HCT116 (cell line): ENCODE results near the gene AHRR. TPM values are rescaled to one million over a fixed set of nuclear protein-coding genes. Genes with fewer than 3 reads are reported as not detected.

Experiments
- ATAC-seq: fragments of 200-7000 bp; cut with Tn5 transposase; 2 replicates; pipeline ENCODE4 v1.9.1; 2020; ENCODE audit warnings: mild to moderate bottlenecking, moderate library complexity
- BruUV-seq: library from RNA; stranded (reverse); fragments of 400-500 nt; replicated peaks from 2 replicates; lab custom pipeline; 2021; lab: Mats Ljungman, UMichigan
- CTCF ChIA-PET: fragments of 300-600 bp; sonication (Branson Sonifier 250); formaldehyde crosslinking; loops from one replicate; lab custom pipeline; 2021; ENCODE audit warnings: antibody characterized with exemption; lab: Charles Lee
- POLR2A ChIA-PET: fragments of 300-600, 350-600 bp; sonication (Branson Sonifier 250); formaldehyde crosslinking; loops from one replicate; lab custom pipeline; 2021; ENCODE audit warnings: antibody characterized with exemption; lab: Charles Lee
- RAD21 ChIA-PET, 2 experiments: fragments of 300-600 bp; sonication (Branson Sonifier 250); formaldehyde crosslinking; loops; one replicate each; lab custom pipeline; 2023; ENCODE audit warnings: low total read pairs in 2 of 2; ENCODE audit not compliant: uncharacterized antibody in 2 of 2, unreplicated experiment in 2 of 2, low non-redundant PET in 1 of 2; lab: Charles Lee
- DNase-seq: peaks from one replicate; pipeline ENCODE4 v3.0.0-alpha.2; 2010; ENCODE audit warnings: low read depth, low spot score
- H2AFZ ChIP-seq: fragments of 200-600 bp; shearing (Covaris generic), sonication (generic); 2 replicates; pipeline ENCODE4 v1.6.1; 2017; ENCODE audit warnings: low read depth, mixed run types, mixed read lengths, antibody characterized with exemption, low read length; ENCODE audit not compliant: poor library complexity, severe bottlenecking
- H3K27ac ChIP-seq: 2 replicates; pipeline ENCODE4 v1.5.1; 2012; ENCODE audit warnings: low read depth, low read length
- H3K27me3 ChIP-seq: fragments of 200-600 bp; sonication (generic); 2 replicates; pipeline ENCODE4 v1.6.1; 2016; ENCODE audit warnings: mixed run types, low read length, mixed read lengths; ENCODE audit not compliant: insufficient read depth
- H3K36me3 ChIP-seq, 2 experiments: fragments of 200-500 bp in 1 of 2; fragments of 200-600 bp in 1 of 2; sonication (Bioruptor generic) in 1 of 2; sonication (generic) in 1 of 2; 2 replicates each; pipeline versions ENCODE4 v1.5.1 to v1.6.1; 2014 to 2016; ENCODE audit warnings: low read length in 2 of 2, inconsistent platforms in 1 of 2, mixed read lengths in 1 of 2, mixed run types in 1 of 2; ENCODE audit not compliant: insufficient read depth in 2 of 2, control insufficient read depth in 1 of 2
- H3K4me1 ChIP-seq, 2 experiments: fragments of 200-600 bp in 1 of 2; sonication (generic) in 1 of 2; 2 replicates each; pipeline versions ENCODE4 v1.5.1 to v1.6.1; 2012 to 2017; ENCODE audit warnings: low read length in 2 of 2, inconsistent platforms in 1 of 2, mild to moderate bottlenecking in 1 of 2, mixed read lengths in 1 of 2, mixed run types in 1 of 2, moderate library complexity in 1 of 2; ENCODE audit not compliant: insufficient read depth in 2 of 2, control insufficient read depth in 1 of 2
- H3K4me2 ChIP-seq: fragments of 200-600 bp; sonication (generic); 2 replicates; pipeline ENCODE4 v1.6.1; 2017; ENCODE audit warnings: mixed run types, low read length, mixed read lengths
- H3K4me3 ChIP-seq, 2 experiments: fragments of 200-600 bp in 1 of 2; sonication (generic) in 1 of 2; replicated peaks in 1 of 2; 2 replicates each; pipeline ENCODE4 v1.5.1; 2011 to 2016; ENCODE audit warnings: low read length in 2 of 2, control low read depth in 1 of 2, low read depth in 1 of 2, mild to moderate bottlenecking in 1 of 2, mixed read lengths in 1 of 2, mixed run types in 1 of 2
- H3K79me2 ChIP-seq: fragments of 200-600 bp; sonication (generic); 2 replicates; pipeline ENCODE4 v1.6.1; 2017; ENCODE audit warnings: mild to moderate bottlenecking, mixed run types, low read length, moderate library complexity, mixed read lengths; ENCODE audit not compliant: insufficient read depth
- H3K9ac ChIP-seq: fragments of 200-600 bp; sonication (generic); 2 replicates; pipeline ENCODE4 v1.6.1; 2016; ENCODE audit warnings: low read length, mixed read lengths
- H3K9me2 ChIP-seq: fragments of 200-600 bp; sonication (generic), shearing (Covaris generic); 2 replicates; pipeline ENCODE4 v1.6.1; 2017; ENCODE audit warnings: mixed run types, mild to moderate bottlenecking, moderate library complexity; ENCODE audit not compliant: insufficient read depth
- H3K9me3 ChIP-seq, 2 experiments: fragments of 200-500 bp in 1 of 2; fragments of 200-600 bp in 1 of 2; sonication (Bioruptor generic) in 1 of 2; sonication (generic) in 1 of 2; 2 replicates each; pipeline ENCODE4 v1.6.1; 2014 to 2017; ENCODE audit warnings: low read length in 2 of 2, mixed read lengths in 2 of 2, inconsistent platforms in 1 of 2, low read depth in 1 of 2, mild to moderate bottlenecking in 1 of 2, mixed run types in 1 of 2, moderate library complexity in 1 of 2; ENCODE audit not compliant: control insufficient read depth in 1 of 2, insufficient read depth in 1 of 2
- H4K20me1 ChIP-seq: fragments of 200-600 bp; sonication (generic), shearing (Covaris generic); 2 replicates; pipeline ENCODE4 v1.6.1; 2017; ENCODE audit warnings: mixed run types, mild to moderate bottlenecking, moderate library complexity; ENCODE audit not compliant: insufficient read depth
- CBX3 ChIP-seq: IDR thresholded peaks from 2 replicates; pipeline ENCODE4 v1.6.1; 2012; ENCODE audit warnings: low read depth
- EGR1 ChIP-seq: IDR thresholded peaks from 2 replicates; pipeline ENCODE4 v1.6.1; 2012; ENCODE audit warnings: low read depth
- ELF1 ChIP-seq: IDR thresholded peaks from 2 replicates; pipeline ENCODE4 v1.6.1; 2012; ENCODE audit warnings: low read depth, borderline replicate concordance
- EZH2phosphoT487 ChIP-seq: fragments of 200-600 bp; IDR thresholded peaks from 2 replicates; pipeline ENCODE4 v1.6.1; 2018; ENCODE audit warnings: antibody characterized with exemption, borderline replicate concordance
- JUND ChIP-seq: IDR thresholded peaks from 2 replicates; pipeline ENCODE4 v1.6.1; 2012
- RAD21 ChIP-seq: IDR thresholded peaks from 2 replicates; pipeline ENCODE4 v1.6.1; 2012; ENCODE audit warnings: low read depth, mild to moderate bottlenecking
- SP1 ChIP-seq: IDR thresholded peaks from 2 replicates; pipeline ENCODE4 v1.6.1; 2012; ENCODE audit warnings: low read depth
- TCF7L2 ChIP-seq: IDR thresholded peaks from 2 replicates; pipeline ENCODE4 v1.7.0; 2011; ENCODE audit warnings: borderline replicate concordance, inconsistent platforms; ENCODE audit not compliant: insufficient read depth, insufficient read length; ENCODE audit errors: extremely low read depth
- ZFX ChIP-seq: fragments of 450-650 bp; IDR thresholded peaks from 2 replicates; pipeline ENCODE4 v1.6.1; 2017
- ZNF274 ChIP-seq: fragments of 200-500 bp; sonication (Bioruptor generic); IDR thresholded peaks from 2 replicates; pipeline ENCODE4 v1.6.1; 2014; ENCODE audit warnings: mild to moderate bottlenecking, low read depth, low read length, inconsistent platforms
- intact Hi-C: fragments of 100-400 bp; cut with micrococcal nuclease; formaldehyde crosslinking; loops from 2 replicates; pipeline ENCODE4 v1.10.0; 2022
- total RNA-seq: library from RNA; stranded (reverse); gene quantifications from one replicate; pipeline ENCODE4 v1.2.1, GENCODE V29; 2021; ENCODE audit not compliant: unreplicated experiment
- TF ChIP-seq, protein P1 (sequence below): IDR thresholded peaks from 2 replicates; pipeline ENCODE4 v1.6.1; 2011; ENCODE audit warnings: mild to moderate bottlenecking, low read length, moderate library complexity; ENCODE audit not compliant: insufficient replicate concordance; ENCODE audit errors: extremely low read depth
- TF ChIP-seq, protein P2 (sequence below), 3 experiments: fragments of 200-600 bp in 1 of 3; sonication (generic) in 1 of 3; IDR thresholded peaks in 2 of 3; conservative IDR thresholded peaks in 1 of 3; 2 replicates each; pipeline ENCODE4 v1.5.1; 2012 to 2017; ENCODE audit warnings: low read depth in 2 of 3, low read length in 2 of 3, antibody characterized with exemption in 1 of 3, borderline replicate concordance in 1 of 3, control low read depth in 1 of 3, mild to moderate bottlenecking in 1 of 3, mixed read lengths in 1 of 3, mixed run types in 1 of 3, moderate library complexity in 1 of 3; ENCODE audit not compliant: insufficient read depth in 1 of 3

Gene AHRR
- total RNA-seq, 1 experiment from 2014 or later, result 12.7 TPM

DNA sequence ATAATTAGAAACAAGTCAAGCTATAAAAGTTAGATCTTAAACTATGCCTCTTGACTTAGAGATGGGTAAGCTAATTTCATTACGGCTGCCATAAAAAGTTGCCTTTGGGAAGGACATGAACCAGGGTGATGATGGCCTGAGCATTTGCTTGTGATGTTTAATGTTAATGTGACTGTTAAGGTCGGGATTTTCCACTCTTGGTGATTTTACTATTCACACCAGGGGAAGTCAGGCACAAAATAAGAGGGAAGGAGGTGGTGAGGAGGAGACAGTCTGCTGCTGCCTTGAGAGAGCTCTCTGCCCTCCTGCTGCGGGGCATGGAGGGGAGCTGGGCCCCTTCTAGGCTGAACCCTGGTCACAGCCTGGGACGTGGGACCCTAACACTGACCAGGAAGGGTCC is 34.4 kb downstream of the AHRR start:
- H3K4me3 ChIP-seq, result no peak overlapping the region
- DNase-seq (no peak), ATAC-seq (no peak)
- H3K4me1 ChIP-seq, result no peaks in the 10 kb centered on the region
- H3K4me2 ChIP-seq, result no peak overlapping the region
- no peaks in the 10 kb centered on the region for H4K20me1 ChIP-seq
- intact Hi-C loops, result no loop called here
- H3K27me3 ChIP-seq, result no peaks in the 10 kb centered on the region
- no peaks in the 10 kb centered on the region for H3K36me3 ChIP-seq
- CTCF ChIA-PET, result no interaction called here
- H3K9me2 ChIP-seq, result no peaks in the 10 kb centered on the region
- H3K27ac ChIP-seq, result no peak overlapping the region
- no peaks in the 10 kb centered on the region for H3K9me3 ChIP-seq
- H3K9ac ChIP-seq, result no peak overlapping the region
- no TSS peak for BruUV-seq
- H2AFZ ChIP-seq, result no peak overlapping the region
- no peaks in the 10 kb centered on the region for H3K79me2 ChIP-seq
- TF ChIP-seq EZH2phosphoT487, result no peak
- no peak for TF ChIP-seq ELF1
- no peak for TF ChIP-seq SP1
- TF ChIP-seq TCF7L2, result no peak
- no peak for TF ChIP-seq RAD21
- no peak for TF ChIP-seq ZFX
- TF ChIP-seq, protein P1, sequence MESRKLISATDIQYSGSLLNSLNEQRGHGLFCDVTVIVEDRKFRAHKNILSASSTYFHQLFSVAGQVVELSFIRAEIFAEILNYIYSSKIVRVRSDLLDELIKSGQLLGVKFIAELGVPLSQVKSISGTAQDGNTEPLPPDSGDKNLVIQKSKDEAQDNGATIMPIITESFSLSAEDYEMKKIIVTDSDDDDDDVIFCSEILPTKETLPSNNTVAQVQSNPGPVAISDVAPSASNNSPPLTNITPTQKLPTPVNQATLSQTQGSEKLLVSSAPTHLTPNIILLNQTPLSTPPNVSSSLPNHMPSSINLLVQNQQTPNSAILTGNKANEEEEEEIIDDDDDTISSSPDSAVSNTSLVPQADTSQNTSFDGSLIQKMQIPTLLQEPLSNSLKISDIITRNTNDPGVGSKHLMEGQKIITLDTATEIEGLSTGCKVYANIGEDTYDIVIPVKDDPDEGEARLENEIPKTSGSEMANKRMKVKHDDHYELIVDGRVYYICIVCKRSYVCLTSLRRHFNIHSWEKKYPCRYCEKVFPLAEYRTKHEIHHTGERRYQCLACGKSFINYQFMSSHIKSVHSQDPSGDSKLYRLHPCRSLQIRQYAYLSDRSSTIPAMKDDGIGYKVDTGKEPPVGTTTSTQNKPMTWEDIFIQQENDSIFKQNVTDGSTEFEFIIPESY, result no peak
- no peak for TF ChIP-seq ZNF274
- TF ChIP-seq CBX3, result no peak
- no peak for TF ChIP-seq JUND
- TF ChIP-seq, protein P2, sequence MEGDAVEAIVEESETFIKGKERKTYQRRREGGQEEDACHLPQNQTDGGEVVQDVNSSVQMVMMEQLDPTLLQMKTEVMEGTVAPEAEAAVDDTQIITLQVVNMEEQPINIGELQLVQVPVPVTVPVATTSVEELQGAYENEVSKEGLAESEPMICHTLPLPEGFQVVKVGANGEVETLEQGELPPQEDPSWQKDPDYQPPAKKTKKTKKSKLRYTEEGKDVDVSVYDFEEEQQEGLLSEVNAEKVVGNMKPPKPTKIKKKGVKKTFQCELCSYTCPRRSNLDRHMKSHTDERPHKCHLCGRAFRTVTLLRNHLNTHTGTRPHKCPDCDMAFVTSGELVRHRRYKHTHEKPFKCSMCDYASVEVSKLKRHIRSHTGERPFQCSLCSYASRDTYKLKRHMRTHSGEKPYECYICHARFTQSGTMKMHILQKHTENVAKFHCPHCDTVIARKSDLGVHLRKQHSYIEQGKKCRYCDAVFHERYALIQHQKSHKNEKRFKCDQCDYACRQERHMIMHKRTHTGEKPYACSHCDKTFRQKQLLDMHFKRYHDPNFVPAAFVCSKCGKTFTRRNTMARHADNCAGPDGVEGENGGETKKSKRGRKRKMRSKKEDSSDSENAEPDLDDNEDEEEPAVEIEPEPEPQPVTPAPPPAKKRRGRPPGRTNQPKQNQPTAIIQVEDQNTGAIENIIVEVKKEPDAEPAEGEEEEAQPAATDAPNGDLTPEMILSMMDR (IDR thresholded peaks at IDR 0.05 in 2 of 3, conservative IDR thresholded peaks at IDR 0.05 in 1 of 3; ENCODE audit: borderline replicate concordance in 1 of 3, insufficient read depth in 1 of 3, low read depth in 2 of 3, low read length in 2 of 3), result no peak
- no peak for TF ChIP-seq EGR1
- POLR2A ChIA-PET, result no interaction called here
- RAD21 ChIA-PET, result no interaction called here
